CD4-positive, alpha-beta T cell (primary cell): ENCODE results near the gene DIS3L2. TPM values are rescaled to one million over a fixed set of nuclear protein-coding genes. Genes with fewer than 3 reads are reported as not detected.

Source experiments
- ATAC-seq: fragments of 200-7000 bp; cut with Tn5 transposase; one replicate; pipeline ENCODE4 v1.10.0; 2022; ENCODE audit warnings: mild to moderate bottlenecking; ENCODE audit not compliant: poor library complexity
- CTCF ChIA-PET: fragments of 350-600 bp; sonication (Branson Sonifier 250); formaldehyde crosslinking; loops from one replicate; lab custom pipeline; 2021; ENCODE audit warnings: antibody characterized with exemption, inconsistent platforms; lab: Charles Lee
- POLR2A ChIA-PET: fragments of 350-600 bp; sonication (Branson Sonifier 250); formaldehyde crosslinking; loops from one replicate; lab custom pipeline; 2021; ENCODE audit warnings: antibody characterized with exemption, inconsistent platforms; lab: Charles Lee
- DNase-seq, 14 experiments: peaks; one replicate each; pipeline ENCODE4 v3.0.0-alpha.2; 2013 to 2020; ENCODE audit warnings: mixed read lengths in 2 of 14
- H3K27ac ChIP-seq, 2 donors: one replicate each; pipeline versions ENCODE4 v1.5.1 to v1.7.0; 2013; ENCODE audit warnings: low read length in 2 of 2, low read depth in 1 of 2, mild to moderate bottlenecking in 1 of 2
- H3K27me3 ChIP-seq, 2 experiments: 1 replicate in 1 of 2; 2 replicates in 1 of 2; pipeline versions ENCODE4 v1.6.1 to v1.7.0; 2013; ENCODE audit warnings: low read length in 2 of 2, control low read depth in 1 of 2, mild to moderate bottlenecking in 1 of 2, moderate library complexity in 1 of 2; ENCODE audit not compliant: insufficient read depth in 2 of 2, control insufficient read depth in 1 of 2
- H3K36me3 ChIP-seq: one replicate; pipeline ENCODE4 v1.6.1; 2013; ENCODE audit warnings: low read length, control low read depth; ENCODE audit not compliant: insufficient read depth
- H3K4me1 ChIP-seq: one replicate; pipeline ENCODE4 v1.6.1; 2013; ENCODE audit warnings: low read length, control low read depth; ENCODE audit not compliant: insufficient read depth
- H3K4me3 ChIP-seq: one replicate; pipeline ENCODE4 v1.5.1; 2013; ENCODE audit warnings: mild to moderate bottlenecking, low read length, moderate library complexity
- H3K9me3 ChIP-seq, 2 experiments: 1 replicate in 1 of 2; 2 replicates in 1 of 2; pipeline versions ENCODE4 v1.6.1 to v1.7.0; 2013; ENCODE audit warnings: low read length in 2 of 2, mild to moderate bottlenecking in 2 of 2, control low read depth in 1 of 2, moderate library complexity in 1 of 2; ENCODE audit not compliant: control insufficient read depth in 1 of 2, insufficient read depth in 1 of 2
- H3K27ac Mint-ChIP-seq: one replicate; pipeline ENCODE4 v1.8.0; 2020; ENCODE audit warnings: mixed read lengths
- H3K27me3 Mint-ChIP-seq: one replicate; pipeline ENCODE4 v1.8.0; 2021; ENCODE audit warnings: mixed read lengths
- H3K36me3 Mint-ChIP-seq: one replicate; pipeline ENCODE4 v1.8.0; 2021; ENCODE audit warnings: low read depth, mixed read lengths
- H3K4me1 Mint-ChIP-seq: one replicate; pipeline ENCODE4 v1.8.0; 2021; ENCODE audit warnings: low read depth, mixed read lengths
- H3K4me3 Mint-ChIP-seq: one replicate; pipeline ENCODE4 v1.8.0; 2020; ENCODE audit warnings: mild to moderate bottlenecking, mixed read lengths
- H3K9me3 Mint-ChIP-seq: one replicate; pipeline ENCODE4 v1.8.0; 2020; ENCODE audit warnings: mixed read lengths
- intact Hi-C, 2 experiments: fragments of 100-400 bp; cut with DNase I in 1 of 2; cut with micrococcal nuclease in 1 of 2; formaldehyde crosslinking; loops; one replicate each; pipeline versions ENCODE4 v1.15.1 to v1.9.0; 2023 to 2025; cut with DNase I, micrococcal nuclease
- total RNA-seq, 174 experiments: library from RNA in 2 of 174; stranded (reverse) in 2 of 174; gene quantifications; one replicate each; pipeline ENCODE4 v1.2.3 and lab custom pipeline; 2021 to 2026
- TF ChIP-seq, protein P1 (sequence below): fragments of 200-600 bp; IDR thresholded peaks from one replicate; pipeline ENCODE4 v1.8.0; 2022; ENCODE audit warnings: antibody characterized with exemption, mild to moderate bottlenecking

DIS3L2 gene
- total RNA-seq, 2 experiments from 2014 or later, result 59.8 to 62.9 TPM

DNA sequence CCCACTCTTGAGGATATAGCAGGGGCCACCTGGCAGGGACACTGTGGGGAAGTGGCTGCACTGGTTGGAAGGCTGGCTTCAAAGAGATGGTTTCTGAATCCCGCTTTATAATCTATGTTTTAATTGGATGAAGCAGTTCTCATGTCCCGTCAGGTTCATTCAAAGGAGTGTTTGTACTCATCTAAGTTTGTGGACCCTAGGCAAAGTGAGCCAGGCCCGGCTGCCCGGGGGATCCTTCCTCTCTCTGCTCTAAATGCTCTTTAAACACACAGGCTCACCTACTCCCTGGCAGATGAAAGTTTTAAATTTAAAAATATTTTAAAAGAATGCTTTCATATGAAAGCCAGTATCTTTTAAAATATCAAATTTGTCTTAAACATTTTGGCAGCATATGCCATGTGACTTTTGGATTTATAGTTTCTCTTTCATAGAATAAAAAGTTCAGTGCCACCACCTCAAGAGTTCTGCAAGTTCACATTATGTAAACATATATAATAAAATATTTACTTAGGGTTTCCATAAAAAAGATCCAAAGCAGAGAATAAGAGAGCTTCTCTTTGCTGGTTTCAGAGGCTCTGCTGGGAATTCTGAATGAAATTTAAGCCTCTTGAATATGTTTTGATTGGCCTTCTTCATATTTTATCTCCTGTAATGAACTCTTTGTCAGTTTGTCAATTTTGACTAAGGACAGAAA is 273.6 kb downstream of the DIS3L2 start:
- H3K4me1 ChIP-seq, result peaks cover 18% of the 10 kb centered on the region
- Mint-ChIP-seq H3K36me3 (peaks cover 20% of the 10 kb centered on the region), H3K9me3 (no peaks in the 10 kb centered on the region), H3K4me1 (peaks cover 45% of the 10 kb centered on the region), H3K4me3 (no peak overlapping the region), H3K27ac (no peak overlapping the region), H3K27me3 (no peaks in the 10 kb centered on the region)
- no peak overlapping the region for H3K27ac ChIP-seq
- ATAC-seq (no peak), DNase-seq (no peak)
- no peak overlapping the region for H3K4me3 ChIP-seq
- TF ChIP-seq, protein P1, sequence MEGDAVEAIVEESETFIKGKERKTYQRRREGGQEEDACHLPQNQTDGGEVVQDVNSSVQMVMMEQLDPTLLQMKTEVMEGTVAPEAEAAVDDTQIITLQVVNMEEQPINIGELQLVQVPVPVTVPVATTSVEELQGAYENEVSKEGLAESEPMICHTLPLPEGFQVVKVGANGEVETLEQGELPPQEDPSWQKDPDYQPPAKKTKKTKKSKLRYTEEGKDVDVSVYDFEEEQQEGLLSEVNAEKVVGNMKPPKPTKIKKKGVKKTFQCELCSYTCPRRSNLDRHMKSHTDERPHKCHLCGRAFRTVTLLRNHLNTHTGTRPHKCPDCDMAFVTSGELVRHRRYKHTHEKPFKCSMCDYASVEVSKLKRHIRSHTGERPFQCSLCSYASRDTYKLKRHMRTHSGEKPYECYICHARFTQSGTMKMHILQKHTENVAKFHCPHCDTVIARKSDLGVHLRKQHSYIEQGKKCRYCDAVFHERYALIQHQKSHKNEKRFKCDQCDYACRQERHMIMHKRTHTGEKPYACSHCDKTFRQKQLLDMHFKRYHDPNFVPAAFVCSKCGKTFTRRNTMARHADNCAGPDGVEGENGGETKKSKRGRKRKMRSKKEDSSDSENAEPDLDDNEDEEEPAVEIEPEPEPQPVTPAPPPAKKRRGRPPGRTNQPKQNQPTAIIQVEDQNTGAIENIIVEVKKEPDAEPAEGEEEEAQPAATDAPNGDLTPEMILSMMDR, result no peak
- H3K9me3 ChIP-seq, result no peaks in the 10 kb centered on the region
- H3K36me3 ChIP-seq, result peaks cover 16% of the 10 kb centered on the region
- POLR2A ChIA-PET, result no interaction called here
- intact Hi-C loops, result loop anchor here in 1 of 2 experiments (10.0 kb wide), 1 partner anchor 90 kb away; no protein-coding TSS in a partner anchor
- H3K27me3 ChIP-seq, result no peaks in the 10 kb centered on the region
- CTCF ChIA-PET, result no interaction called here

DNA sequence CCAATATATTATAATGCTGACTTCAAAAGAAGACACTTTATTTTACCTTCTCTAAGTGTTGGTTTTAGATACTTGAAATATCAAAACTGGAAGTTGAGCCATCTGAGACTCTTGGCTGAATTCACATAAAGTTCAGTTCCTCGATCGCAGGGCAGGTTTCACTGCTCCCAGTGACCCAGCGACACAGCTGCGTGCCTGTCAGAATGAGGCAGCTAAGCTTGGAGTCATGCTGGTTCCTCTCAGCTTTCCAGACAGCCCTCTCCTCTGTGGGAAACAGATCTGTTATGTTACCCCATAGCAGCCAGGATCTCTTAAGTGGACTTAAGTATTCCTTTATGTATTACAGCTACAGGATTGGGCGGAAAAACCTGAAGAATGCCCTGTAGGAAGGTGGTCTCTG is 274.2 kb downstream of the DIS3L2 start:
- Histone ChIP-seq H3K27ac (no peak overlapping the region), H3K36me3 (peaks cover 21% of the 10 kb centered on the region), H3K4me3 (no peak overlapping the region), H3K27me3 (no peaks in the 10 kb centered on the region), H3K9me3 (no peaks in the 10 kb centered on the region), H3K4me1 (peaks cover 18% of the 10 kb centered on the region)
- Mint-ChIP-seq H3K27me3 (no peaks in the 10 kb centered on the region), H3K27ac (no peak overlapping the region), H3K36me3 (peaks cover 26% of the 10 kb centered on the region), H3K4me1 (peaks cover 45% of the 10 kb centered on the region), H3K4me3 (no peak overlapping the region), H3K9me3 (no peaks in the 10 kb centered on the region)
- ATAC-seq, result no peak
- CTCF ChIA-PET, result no interaction called here
- intact Hi-C loops, result loop anchor here in 1 of 2 experiments (10.0 kb wide), 1 partner anchor 89 kb away; no protein-coding TSS in a partner anchor
- TF ChIP-seq, protein P1, result no peak
- POLR2A ChIA-PET, result no interaction called here
- DNase-seq, result no peak

DNA sequence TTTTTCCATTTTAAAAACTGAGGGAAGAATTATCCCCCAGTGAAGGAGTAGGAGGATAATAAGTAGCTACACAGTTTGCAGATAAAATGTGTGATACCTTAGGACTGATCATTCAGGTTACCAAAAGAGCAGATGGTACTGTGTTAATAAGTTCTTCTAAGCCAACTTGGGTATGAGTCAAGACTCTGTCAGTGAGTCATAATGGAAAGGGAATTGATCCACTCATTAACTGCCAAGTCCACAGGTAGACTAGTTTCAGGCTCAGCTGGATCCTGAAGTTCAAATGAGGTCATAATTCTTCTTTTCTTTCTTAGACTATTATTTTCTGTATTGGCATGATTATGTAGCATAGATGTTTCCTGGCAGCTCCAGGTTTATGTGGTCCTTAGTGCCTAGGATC is 274.7 kb downstream of the DIS3L2 start:
- ChIA-PET CTCF (no interaction called here), POLR2A (no interaction called here)
- no peaks in the 10 kb centered on the region for H3K27me3 Mint-ChIP-seq

More for the DNA sequence above, 274.7 kb downstream of the DIS3L2 start:
- Mint-ChIP-seq H3K4me1 (peaks cover 45% of the 10 kb centered on the region), H3K36me3 (peaks cover 31% of the 10 kb centered on the region), H3K4me3 (no peak overlapping the region), H3K9me3 (no peaks in the 10 kb centered on the region), H3K27ac (no peak overlapping the region)
- Histone ChIP-seq H3K9me3 (no peaks in the 10 kb centered on the region), H3K36me3 (peaks cover 21% of the 10 kb centered on the region), H3K27me3 (no peaks in the 10 kb centered on the region), H3K27ac (no peak overlapping the region), H3K4me1 (peaks cover 18% of the 10 kb centered on the region), H3K4me3 (no peak overlapping the region)
- TF ChIP-seq, protein P1, result no peak
- DNase-seq (no peak), ATAC-seq (no peak)
- intact Hi-C loops, result loop anchor here in 1 of 2 experiments (10.0 kb wide), 1 partner anchor 89 kb away; no protein-coding TSS in a partner anchor
